ENCODE measurements around the gene PGRMC2. TPM values are rescaled to one million over a fixed set of nuclear protein-coding genes. Genes with fewer than 3 reads are reported as not detected.
A peak's percentile ranks its signal among the peaks of the same experiment; 100 is the strongest.

Gene PGRMC2, protein sequence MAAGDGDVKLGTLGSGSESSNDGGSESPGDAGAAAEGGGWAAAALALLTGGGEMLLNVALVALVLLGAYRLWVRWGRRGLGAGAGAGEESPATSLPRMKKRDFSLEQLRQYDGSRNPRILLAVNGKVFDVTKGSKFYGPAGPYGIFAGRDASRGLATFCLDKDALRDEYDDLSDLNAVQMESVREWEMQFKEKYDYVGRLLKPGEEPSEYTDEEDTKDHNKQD
- 19.9 and 21.2 TPM in 2 replicates for total RNA-seq (2014; rRNA removed; shearing (Covaris generic))
- polyA plus RNA-seq (2014; cell fraction: nucleus; rRNA removed): 15.8 and 30.8 TPM in 2 replicates

DNA sequence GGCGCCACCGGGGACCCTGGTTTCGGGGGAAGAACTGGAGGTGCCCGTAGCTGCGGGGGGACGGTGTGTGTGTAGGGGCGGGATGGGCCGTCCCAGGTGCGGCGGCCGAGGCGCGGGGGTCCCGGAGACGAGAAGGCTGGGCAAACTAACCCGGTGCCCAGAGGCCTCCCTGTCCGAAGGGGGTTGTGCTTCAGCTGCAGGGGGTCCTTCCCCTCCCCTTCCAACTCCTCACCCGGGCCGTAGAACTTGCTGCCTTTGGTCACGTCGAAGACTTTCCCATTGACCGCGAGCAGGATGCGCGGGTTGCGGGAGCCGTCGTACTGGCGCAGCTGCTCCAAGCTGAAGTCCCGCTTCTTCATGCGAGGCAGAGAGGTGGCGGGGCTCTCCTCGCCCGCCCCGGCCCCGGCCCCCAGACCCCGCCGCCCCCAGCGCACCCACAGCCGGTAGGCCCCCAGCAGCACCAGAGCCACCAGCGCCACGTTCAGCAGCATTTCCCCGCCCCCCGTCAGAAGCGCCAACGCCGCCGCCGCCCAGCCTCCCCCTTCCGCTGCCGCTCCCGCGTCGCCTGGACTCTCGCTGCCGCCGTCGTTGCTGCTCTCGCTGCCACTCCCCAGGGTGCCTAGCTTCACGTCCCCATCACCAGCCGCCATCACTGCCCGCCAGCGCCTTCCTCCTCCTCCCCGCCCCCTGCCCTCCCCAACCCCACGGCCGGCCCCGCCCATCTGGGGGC is at the start of gene PGRMC2:
Gene PGRMC2, minus strand, starts transcription at position 673 of the 730 bp plus-strand sequence. Its CDS starts 23 bp downstream, at position 650.
- DNase-seq (ENCODE audit: extremely low read depth, low read depth): no peak

DNA sequence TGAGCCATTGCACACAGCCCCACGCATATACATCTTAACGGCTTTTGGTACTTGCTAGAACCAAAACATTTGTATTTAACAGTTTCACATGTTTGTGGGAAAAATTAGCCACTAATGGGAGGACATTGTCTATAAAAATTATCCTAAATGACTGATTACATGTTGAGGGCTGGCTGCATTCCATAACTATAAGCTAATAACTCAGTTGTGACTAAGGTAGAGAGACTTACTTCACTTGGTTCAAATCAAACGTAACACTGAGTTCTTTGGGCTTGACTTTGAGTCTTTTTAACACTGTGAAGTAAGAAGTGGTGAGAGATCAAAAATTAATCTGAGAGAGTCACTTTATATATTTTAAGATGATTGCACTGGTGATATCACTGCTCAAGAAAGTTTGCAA is 47.9 kb upstream of the PGRMC2 start:
- no peak for DNase-seq (ENCODE audit: extremely low read depth, low read depth)

DNA sequence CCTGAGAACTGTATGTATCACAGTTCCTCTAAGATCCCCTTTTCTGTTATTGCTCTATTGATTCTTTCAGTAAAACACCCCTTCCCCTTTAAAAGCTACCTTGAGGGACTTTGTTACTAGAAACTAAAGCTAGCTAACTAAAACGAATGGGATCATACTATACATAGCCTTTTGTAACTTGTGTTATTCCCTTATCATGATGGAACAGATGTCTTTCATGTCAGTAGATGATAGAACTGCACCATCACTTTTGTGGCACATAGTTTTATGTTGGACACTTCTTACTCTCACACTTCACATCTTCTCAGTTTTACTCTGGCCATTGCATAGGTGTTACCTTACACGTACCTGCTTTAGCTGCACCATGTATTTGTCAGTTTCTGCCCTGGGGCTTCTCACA is 46.6 kb upstream of the PGRMC2 start:
- no peak for DNase-seq (ENCODE audit: extremely low read depth, low read depth)

DNA sequence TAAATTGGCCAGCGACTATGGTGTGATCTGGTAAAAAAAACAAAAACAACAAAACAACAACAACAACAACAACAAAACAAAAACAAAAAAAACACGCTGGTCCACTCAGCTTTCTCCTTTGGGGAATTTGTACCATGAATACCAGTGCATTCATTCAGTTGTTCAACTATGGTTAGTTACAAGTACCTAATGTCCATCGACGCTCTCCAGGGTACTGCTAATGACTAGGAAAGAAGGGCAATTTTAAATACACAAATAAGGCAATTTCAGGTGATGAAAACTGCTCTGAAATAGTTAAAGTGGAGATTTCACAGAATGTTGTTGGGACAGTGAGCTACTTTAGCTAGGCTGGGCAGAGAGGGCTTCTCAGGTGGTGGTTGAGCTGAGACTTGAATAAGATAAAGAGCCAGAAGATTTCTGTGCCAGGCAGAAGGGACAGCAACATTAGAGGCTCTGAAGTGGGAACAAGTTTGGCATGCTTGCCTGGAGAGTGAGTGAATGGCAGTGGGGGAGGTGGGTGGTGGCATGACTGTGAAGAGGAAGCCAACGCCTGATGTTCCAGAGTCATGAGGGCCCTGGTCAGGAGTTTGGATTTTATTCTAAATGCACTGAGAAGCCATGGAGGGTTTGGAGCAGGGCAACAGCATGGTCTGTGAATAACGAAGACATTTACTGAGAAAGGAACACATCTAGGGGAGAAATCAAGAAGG is 45.9 kb upstream of the PGRMC2 start:
- no peak for DNase-seq (ENCODE audit: extremely low read depth, low read depth)

DNA sequence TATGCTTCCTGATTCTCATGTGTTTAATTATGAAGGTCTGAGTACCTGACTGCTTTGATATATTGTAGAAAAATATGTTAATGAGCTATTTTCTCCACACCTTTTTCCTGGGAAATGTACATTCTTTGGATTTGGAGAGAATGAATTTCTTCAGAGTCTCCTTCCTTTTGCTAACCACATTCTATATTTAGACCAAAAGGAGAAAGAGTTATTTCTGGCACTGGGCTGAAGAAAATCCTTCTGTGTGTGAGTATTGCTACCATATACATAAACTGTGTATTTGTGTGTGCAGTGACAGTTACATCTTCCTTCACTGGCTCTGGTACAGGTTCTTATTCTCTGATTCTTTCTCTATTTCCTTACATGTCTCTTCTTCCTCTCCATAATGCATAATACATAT is 44.5 kb upstream of the PGRMC2 start:
- DNase-seq (ENCODE audit: extremely low read depth, low read depth): no peak

DNA sequence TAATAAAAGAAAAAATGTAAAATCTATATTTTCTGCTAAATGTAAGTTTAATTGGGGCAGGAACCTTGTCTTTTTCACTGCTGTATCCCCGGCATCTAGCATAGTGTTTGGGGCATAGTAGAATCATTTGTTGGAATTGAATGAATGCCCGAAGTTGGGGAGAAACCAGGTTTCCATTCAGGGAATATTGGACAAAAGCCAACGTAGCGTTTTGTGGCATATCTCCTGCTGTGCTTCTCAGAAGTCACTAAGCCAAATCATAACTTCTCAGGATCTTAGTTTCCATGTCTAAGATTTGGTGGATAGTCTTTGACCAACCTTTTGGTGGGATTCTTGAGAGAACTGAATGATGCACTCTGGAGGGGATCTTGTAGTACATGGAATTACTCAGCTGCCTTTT is 42.0 kb upstream of the PGRMC2 start:
- no peak for DNase-seq (ENCODE audit: extremely low read depth, low read depth)

DNA sequence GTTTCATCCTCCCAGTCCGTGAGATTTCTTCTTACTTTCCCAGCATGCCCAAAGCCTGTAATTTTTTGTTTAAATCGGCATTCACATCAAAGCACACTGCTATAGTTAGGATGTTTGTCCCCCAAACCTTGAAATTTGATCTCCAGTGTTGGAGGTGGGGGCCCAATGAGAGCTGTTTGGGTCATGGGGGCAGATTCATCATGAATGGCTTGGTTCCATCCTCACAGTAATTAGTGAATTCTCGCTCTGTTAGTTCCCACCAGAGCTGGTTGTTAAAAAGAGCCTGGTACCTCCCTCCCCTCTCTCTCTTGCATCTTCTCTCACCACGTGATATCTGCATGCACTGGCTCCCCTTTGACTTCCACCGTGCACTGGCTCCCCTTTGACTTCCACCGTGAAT is 40.5 kb upstream of the PGRMC2 start:
- DNase-seq (ENCODE audit: extremely low read depth, low read depth): no peak

DNA sequence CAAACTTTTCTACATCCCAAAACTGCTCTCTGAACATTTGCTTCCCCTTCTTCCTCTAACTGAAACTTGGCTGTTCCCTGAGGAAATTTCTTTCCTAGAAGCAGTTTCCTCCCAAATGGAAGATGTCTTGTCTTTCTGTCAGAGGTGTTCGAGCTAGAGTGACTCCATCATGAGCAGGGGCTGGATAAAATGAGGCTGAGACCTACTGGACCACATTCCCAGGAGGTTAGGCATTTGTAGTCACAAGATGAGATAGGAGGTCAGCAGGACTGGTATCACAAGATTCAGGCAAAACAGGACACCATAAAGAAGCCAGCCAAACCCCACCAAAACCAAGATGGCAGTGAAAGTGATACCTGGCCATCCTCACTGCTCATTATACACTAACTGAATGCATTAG is 35.8 kb upstream of the PGRMC2 start:
- DNase-seq (ENCODE audit: extremely low read depth, low read depth): no peak

DNA sequence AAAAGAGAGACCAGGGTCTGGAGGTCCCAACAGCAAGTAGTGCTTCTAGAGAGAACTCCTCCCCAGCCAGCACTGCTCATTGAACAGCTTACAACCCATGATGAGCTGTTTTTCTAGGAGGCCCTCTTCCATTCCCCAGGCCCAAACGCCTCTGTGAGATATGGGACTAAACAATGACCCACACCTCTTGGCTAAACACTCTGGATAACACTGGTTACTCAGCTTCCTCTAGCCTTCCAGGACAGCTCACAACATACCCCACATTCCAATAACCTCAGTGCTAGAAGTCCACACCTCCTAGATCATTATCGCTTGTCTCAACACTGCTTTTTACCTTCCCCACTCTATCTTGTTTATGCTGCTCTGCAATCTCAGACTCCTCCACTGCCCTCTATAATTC is 35.4 kb upstream of the PGRMC2 start:
- DNase-seq (ENCODE audit: extremely low read depth, low read depth): no peak

DNA sequence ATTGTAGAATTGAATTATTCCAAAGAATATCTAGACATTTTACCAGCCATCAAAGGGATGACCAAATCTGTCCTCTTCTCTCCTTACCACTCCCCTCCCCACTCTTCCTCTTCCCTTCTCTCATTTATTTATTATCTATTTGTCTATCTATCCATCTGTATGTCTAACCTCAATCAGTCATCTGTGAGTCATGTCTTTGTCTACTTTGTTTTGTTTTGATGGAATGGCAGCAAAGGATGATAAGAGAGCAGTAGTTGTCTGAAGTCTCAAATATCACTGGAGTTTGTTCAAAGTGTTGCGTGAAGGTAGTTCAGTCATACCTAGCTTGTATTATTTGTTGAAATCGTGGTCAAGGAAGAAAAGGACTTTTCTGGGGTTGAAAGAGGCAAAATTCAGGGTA is 34.7 kb upstream of the PGRMC2 start:
- DNase-seq (ENCODE audit: extremely low read depth, low read depth): no peak

DNA sequence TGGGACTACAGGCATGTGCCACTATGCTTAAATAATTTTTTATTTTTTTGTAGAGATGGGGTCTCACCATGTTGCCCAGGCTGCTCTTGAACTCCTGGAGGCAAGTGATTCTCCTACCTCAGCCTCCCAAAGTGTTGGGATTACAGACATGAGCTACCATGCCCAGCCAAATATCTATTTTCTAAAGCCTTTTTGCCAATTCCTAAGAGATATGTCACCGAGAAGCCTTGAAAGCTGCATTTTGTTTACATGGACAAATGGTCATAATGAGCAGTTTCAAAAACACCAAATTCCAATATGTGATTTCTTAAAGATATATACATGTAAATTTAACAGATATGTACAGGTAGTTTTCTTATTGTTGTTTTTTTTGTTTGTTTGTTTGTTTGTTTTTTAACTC is 33.0 kb upstream of the PGRMC2 start:
- no peak for DNase-seq (ENCODE audit: extremely low read depth, low read depth)

DNA sequence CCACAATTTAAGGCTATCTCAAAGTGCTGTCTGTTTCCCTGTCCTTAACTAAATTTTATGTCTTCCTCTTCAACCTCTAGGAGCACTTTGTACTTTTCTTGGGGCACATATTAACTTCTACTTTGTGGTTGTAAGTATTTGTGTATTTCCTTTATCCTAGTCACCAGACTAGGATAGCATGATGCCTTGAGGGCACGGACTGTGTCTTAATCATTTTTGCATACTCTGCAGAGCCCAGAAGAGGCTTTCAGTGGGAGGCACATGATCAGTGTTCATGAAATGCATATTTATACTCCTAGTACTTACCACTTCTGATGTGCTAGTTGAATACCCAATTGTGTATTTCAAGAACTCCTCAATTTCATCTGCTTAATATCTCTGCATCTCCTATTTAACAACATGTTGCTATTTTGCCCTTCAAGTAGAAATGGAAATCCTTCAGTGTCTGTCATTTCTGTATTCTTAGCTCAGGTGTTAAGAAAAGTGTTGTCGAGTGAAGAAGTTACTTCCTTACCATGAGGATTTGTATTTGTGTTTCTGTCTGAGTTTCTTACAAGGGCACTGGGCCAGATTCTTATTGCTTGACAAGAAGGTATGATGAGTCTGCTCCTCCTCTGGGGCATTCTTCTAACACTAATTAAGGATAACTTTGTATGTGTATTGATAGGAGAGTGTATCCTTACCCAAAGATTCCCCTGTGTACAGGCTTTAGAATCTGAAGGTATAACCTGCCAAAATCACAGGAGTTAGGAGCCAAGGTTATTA is 28.3 kb upstream of the PGRMC2 start:
- DNase-seq (ENCODE audit: extremely low read depth, low read depth): no peak

DNA sequence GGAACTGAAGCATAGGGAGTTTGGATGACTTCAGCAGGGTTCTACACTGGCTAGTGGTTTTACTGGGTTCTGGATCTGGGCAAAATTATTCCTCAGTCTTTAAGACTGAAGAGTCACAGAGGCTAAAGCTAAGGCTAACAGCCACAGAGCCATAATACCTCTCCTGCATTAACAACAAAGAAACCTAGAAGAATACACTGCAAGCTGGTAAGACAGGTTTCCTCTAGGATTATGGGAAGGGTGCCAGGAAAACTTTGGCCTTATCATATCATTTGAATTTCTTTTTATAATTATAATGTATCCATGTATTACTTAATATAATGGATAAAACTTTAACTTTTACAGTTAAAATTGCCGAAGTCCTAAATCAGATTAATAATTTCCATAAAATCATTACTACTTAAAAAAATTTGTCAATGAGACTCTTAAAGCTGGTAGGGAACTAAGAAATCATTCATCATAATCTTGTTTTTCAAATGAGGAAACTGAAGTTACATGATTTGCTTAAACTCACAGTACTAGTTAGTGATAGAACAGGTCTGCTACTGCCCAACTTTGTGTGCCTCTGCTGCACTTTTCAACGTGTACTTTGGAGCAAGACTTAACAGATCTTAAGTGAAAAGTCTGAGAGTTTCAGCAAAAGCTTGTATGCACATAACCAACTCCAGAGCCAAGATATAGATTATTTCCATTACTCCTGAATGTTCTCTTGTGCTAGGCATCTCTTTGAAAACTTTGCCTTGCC is 24.2 kb upstream of the PGRMC2 start:
- no peak for DNase-seq (ENCODE audit: extremely low read depth, low read depth)

DNA sequence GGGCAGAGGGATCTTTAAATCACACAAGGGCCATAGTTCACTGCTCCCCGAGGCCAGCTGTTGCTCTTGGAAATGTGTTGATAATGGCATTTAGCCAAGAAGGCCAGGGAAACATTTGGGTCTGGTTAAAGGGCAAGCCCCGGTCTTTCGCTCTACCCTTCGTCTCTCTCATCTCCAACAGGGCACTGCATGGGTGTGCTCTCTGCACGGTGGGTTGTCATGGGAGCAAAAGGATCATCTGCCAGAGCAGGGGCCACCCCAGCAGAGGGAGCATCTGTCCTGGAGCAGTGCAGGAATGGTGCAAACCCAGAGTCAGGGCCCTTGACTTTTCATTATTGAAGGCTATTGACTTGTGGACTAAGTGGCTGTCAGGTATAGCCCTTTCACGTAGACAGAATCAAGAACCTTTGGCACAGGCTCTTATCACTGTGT is 22.7 kb upstream of the PGRMC2 start:
- DNase-seq (ENCODE audit: extremely low read depth, low read depth): peak; percentile 18

DNA sequence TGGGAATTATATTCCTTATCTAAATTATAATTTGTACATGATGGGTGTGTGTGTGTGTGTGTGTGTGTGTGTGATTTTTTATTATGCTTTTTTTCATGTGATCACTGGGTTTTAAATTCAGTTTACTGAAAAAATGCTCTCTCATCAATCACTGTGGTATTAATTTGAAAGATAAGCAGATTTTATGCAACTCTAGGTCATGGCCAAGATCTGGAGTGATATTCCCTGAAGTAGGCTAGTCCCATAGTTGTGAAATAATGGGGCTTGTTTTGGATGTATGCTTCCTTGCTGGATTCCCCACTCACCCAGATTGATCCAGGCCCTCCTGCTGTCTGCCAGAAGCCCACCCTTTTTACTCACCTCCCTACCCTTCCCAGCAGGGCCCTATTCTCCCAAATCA is 22.0 kb upstream of the PGRMC2 start:
- no peak for DNase-seq (ENCODE audit: extremely low read depth, low read depth)

DNA sequence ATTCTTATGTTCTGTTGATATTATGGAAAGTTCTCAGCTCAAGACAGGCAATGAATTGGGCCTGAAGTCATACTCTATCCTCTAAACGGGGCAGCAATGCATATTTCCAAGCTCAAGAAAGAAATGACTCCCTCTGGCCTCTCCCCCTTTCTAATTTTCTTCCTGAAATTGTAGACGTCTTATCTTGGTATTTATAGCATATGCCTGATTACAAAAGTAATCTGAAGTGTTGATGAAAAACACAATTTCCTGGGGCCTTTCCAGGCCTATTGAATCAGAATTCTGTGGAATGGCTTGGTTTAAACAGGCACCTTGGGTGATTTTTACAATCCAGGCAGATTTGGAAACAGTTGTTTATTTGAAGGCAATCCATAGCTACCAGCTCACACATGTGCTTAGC is 21.4 kb upstream of the PGRMC2 start:
- DNase-seq (ENCODE audit: extremely low read depth, low read depth): no peak

DNA sequence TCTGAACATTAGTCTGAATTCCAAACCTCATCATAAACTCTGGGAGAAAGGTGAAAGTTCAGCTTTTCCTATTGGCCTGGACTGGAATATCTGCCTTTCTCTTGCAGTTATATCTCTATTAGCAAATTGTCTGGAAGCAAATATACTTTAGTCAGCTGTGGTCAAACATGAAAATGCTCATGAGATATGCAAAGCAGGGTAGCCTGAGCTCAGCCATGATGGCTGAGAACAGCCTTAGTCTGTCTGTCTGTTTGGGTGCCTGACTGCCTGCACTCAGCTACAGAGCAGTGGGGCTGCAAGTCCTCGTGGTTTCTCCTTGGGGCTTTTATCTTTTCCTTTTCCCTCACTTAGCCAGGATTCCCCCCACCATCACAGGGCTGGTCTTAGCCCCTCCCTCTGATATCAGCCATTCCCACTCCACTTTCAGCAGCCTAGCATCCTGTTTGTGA is 19.5 kb upstream of the PGRMC2 start:
- DNase-seq (ENCODE audit: extremely low read depth, low read depth): no peak

DNA sequence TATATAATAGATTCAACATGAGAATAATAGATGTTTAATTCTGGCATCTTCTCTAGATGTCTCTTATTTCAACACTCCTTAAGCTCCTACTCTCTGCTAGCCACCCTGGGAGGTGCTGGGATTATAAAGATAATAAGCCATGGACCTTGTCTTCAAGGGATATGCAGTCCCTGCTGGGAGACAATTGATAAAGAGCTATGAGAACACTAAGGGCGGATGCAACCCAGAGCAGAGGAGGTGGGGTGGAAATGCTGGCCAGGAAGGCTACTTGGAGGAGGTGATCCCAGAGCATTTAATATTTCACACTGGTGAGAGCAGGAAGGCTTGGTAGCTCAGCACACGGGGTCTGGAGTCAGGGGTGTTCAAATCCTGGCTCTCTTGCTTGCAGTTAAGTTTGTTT is 18.3 kb upstream of the PGRMC2 start:
- DNase-seq (ENCODE audit: extremely low read depth, low read depth): no peak

DNA sequence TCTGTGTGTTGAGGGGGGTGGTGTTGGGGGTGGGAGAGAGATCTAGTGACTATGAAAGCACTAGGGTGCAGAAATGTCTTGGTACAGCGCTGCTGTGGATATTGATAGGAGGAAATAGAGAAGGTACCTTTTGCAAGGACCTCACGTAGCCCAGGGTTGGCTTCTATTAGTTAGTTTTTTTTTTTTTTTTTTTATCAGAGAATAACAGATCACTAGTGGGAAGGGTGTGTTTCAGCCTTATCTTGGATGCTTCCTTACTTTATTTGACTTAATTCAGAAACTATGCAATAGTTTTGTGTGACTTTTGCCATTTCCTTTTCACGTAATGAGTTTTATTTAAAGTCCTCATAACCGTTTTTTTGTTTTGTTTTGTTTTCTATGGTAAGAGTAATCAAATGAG is 16.4 kb upstream of the PGRMC2 start:
- no peak for DNase-seq (ENCODE audit: extremely low read depth, low read depth)

DNA sequence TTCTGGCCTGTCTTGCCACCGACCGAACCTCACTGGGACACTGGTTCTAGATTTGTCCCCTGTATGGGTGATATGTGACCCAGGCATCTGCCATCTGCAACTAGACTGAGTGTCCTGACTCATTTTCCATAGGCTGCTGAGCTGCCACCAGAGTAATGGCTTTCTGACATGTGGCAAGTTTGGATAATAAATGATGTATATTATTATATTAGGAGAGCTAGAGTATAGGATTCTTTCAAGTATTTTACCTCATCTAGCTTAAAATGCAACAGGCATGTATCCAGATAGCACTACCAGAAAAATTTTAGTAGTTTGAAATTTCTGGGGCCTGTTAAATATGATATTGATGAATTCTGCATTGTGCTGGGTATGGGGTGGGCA is 15.8 kb upstream of the PGRMC2 start:
- DNase-seq (ENCODE audit: extremely low read depth, low read depth): no peak

Measured in NCI-H460 (cell line).